GM23338 (cell line): ENCODE results near the gene ALKBH8. TPM values are rescaled to one million over a fixed set of nuclear protein-coding genes. Genes with fewer than 3 reads are reported as not detected.
A peak's percentile ranks its signal among the peaks of the same experiment; 100 is the strongest.

ENCODE experiments used
- ATAC-seq: fragments of 200-7000 bp; cut with Tn5 transposase; 3 replicates; pipeline ENCODE4 v1.9.1; 2020
- DNase-seq: peaks from one replicate; pipeline ENCODE4 v3.0.0-alpha.2; 2015; ENCODE audit warnings: low spot score
- H2AFZ ChIP-seq: fragments of 200-600 bp; sonication (generic); 2 replicates; pipeline ENCODE4 v1.8.0; 2016; ENCODE audit warnings: antibody characterized with exemption, mild to moderate bottlenecking, moderate library complexity
- H3F3A ChIP-seq: fragments of 200-600 bp; sonication (generic); replicated peaks from 2 replicates; pipeline ENCODE4 v1.8.0; 2017; ENCODE audit warnings: antibody characterized with exemption, mixed run types, low read depth
- H3K27ac ChIP-seq: fragments of 200-600 bp; sonication (generic); 2 replicates; pipeline ENCODE4 v1.6.1; 2016; ENCODE audit warnings: low read depth
- H3K27me3 ChIP-seq: fragments of 200-600 bp; sonication (generic); 2 replicates; pipeline ENCODE4 v1.8.0; 2016; ENCODE audit warnings: mild to moderate bottlenecking, mixed run types, moderate library complexity; ENCODE audit not compliant: insufficient read depth
- H3K36me3 ChIP-seq: fragments of 200-600 bp; sonication (generic); 2 replicates; pipeline ENCODE4 v1.8.0; 2016; ENCODE audit warnings: mild to moderate bottlenecking; ENCODE audit not compliant: insufficient read depth
- H3K4me1 ChIP-seq: fragments of 200-600 bp; sonication (generic); 2 replicates; pipeline ENCODE4 v1.8.0; 2016; ENCODE audit warnings: mild to moderate bottlenecking, moderate library complexity; ENCODE audit not compliant: insufficient read depth
- H3K4me2 ChIP-seq: fragments of 200-600 bp; sonication (generic); 2 replicates; pipeline ENCODE4 v1.7.1; 2017; ENCODE audit warnings: mixed run types
- H3K4me3 ChIP-seq: fragments of 200-600 bp; sonication (generic); 2 replicates; pipeline ENCODE4 v1.6.1; 2016; ENCODE audit warnings: mixed run types
- H3K79me2 ChIP-seq: fragments of 200-600 bp; sonication (generic); replicated peaks from 2 replicates; pipeline ENCODE4 v1.8.0; 2017; ENCODE audit warnings: mild to moderate bottlenecking; ENCODE audit not compliant: insufficient read depth
- H3K9me2 ChIP-seq: fragments of 200-600 bp; sonication (generic); 2 replicates; pipeline ENCODE4 v1.8.0; 2017; ENCODE audit not compliant: insufficient read depth
- H4K20me1 ChIP-seq: fragments of 200-600 bp; sonication (generic); replicated peaks from 2 replicates; pipeline ENCODE4 v1.8.0; 2017; ENCODE audit warnings: mild to moderate bottlenecking; ENCODE audit not compliant: insufficient read depth
- H3K27ac Mint-ChIP-seq: 2 replicates; pipeline ENCODE4 v1.8.0; 2020; ENCODE audit warnings: inconsistent platforms, mild to moderate bottlenecking, moderate library complexity, mixed read lengths
- H3K27me3 Mint-ChIP-seq: 3 replicates; pipeline ENCODE4 v1.8.0; 2022; ENCODE audit warnings: low read depth, mild to moderate bottlenecking, moderate library complexity, mixed read lengths, inconsistent platforms; ENCODE audit not compliant: insufficient read depth, poor library complexity
- H3K36me3 Mint-ChIP-seq: 3 replicates; pipeline ENCODE4 v1.8.0; 2021; ENCODE audit warnings: low read depth, mild to moderate bottlenecking, inconsistent platforms, moderate library complexity, mixed read lengths
- H3K4me1 Mint-ChIP-seq: 3 replicates; pipeline ENCODE4 v1.8.0; 2020; ENCODE audit warnings: mild to moderate bottlenecking, inconsistent platforms, mixed read lengths
- H3K4me3 Mint-ChIP-seq: 3 replicates; pipeline ENCODE4 v1.8.0; 2021; ENCODE audit warnings: moderate library complexity, mild to moderate bottlenecking, inconsistent platforms, mixed read lengths
- H3K9me3 Mint-ChIP-seq: 3 replicates; pipeline ENCODE4 v1.8.0; 2020; ENCODE audit warnings: moderate library complexity, mild to moderate bottlenecking, inconsistent platforms, mixed read lengths
- EZH2 ChIP-seq: fragments of 200-600 bp; sonication (generic); IDR thresholded peaks from one replicate; pipeline ENCODE4 v1.8.0; 2017; ENCODE audit warnings: antibody characterized with exemption, mild to moderate bottlenecking, low read depth; ENCODE audit not compliant: unreplicated experiment
- EZH2phosphoT487 ChIP-seq: fragments of 200-600 bp; sonication (generic); IDR thresholded peaks from one replicate; pipeline ENCODE4 v1.8.1; 2018; ENCODE audit warnings: antibody characterized with exemption; ENCODE audit not compliant: unreplicated experiment
- POLR2AphosphoS5 ChIP-seq: IDR thresholded peaks from 2 replicates; pipeline ENCODE4 v1.6.1; 2016; ENCODE audit warnings: antibody characterized with exemption, low read depth
- STAT1 ChIP-seq: IDR thresholded peaks from one replicate; pipeline ENCODE4 v1.6.1; 2016; ENCODE audit warnings: antibody characterized with exemption; ENCODE audit not compliant: unreplicated experiment
- ZNF114 ChIP-seq: fragments of 250-450 bp; sonication (Bioruptor Pico); IDR thresholded peaks from 2 replicates; pipeline ENCODE4 v1.5.0; 2020; ENCODE audit warnings: mild to moderate bottlenecking, moderate library complexity
- ZNF331 ChIP-seq: fragments of 250-450 bp; sonication (Bioruptor Pico); IDR thresholded peaks from 2 replicates; pipeline ENCODE4 v1.5.0; 2020; ENCODE audit warnings: low read depth, mild to moderate bottlenecking, moderate library complexity
- polyA plus RNA-seq: library from polyadenylated mRNA; unstranded; fragments of >200 nt; fragmentation: Nextera tagmentation; extraction: Ambion mirVana; gene quantifications from 2 replicates; pipeline ENCODE4 v1.2.1, GENCODE V29; 2016
- total RNA-seq: library from RNA; depleted of rRNA; stranded (reverse); fragments of >200 nt; shearing (Covaris generic); gene quantifications from 2 replicates; pipeline ENCODE4 v1.2.3, GENCODE V29; 2014
- TF ChIP-seq, protein P1 (sequence below): fragments of 250-450 bp; sonication (Bioruptor Pico); IDR thresholded peaks from 2 replicates; pipeline ENCODE4 v1.5.0; 2020; ENCODE audit warnings: mild to moderate bottlenecking, moderate library complexity
- TF ChIP-seq, protein P2 (sequence below), 2 experiments: fragments of 200-600 bp in 1 of 2; sonication (generic) in 1 of 2; conservative IDR thresholded peaks; 2 replicates each; pipeline versions ENCODE4 v1.5.1 to v1.6.1; 2016 to 2017; ENCODE audit warnings: antibody characterized with exemption in 2 of 2, low read depth in 2 of 2, mild to moderate bottlenecking in 2 of 2, moderate library complexity in 1 of 2

ALKBH8 gene
- total and polyA plus RNA-seq, 2 experiments from 2014 or later: 8.9 to 14.2 TPM

DNA sequence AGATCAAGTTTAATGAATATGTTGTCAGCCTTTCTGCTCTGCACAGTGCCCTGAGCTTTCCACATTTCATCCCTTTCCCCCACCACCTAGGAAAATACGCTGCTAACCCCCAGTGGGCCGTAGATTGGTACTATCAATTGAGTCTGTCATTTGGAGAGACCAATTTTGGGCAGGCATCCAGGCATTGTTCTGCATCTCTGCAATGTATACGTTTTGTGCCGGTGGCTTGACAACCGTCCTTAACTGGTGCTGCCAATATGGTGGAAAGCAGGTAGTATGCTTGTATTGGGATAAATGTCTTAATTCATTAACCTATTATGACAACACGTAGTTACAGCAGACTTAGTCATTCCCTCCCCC is 26.7 kb upstream of the ALKBH8 start (continued):
- TF ChIP-seq, protein P1, sequence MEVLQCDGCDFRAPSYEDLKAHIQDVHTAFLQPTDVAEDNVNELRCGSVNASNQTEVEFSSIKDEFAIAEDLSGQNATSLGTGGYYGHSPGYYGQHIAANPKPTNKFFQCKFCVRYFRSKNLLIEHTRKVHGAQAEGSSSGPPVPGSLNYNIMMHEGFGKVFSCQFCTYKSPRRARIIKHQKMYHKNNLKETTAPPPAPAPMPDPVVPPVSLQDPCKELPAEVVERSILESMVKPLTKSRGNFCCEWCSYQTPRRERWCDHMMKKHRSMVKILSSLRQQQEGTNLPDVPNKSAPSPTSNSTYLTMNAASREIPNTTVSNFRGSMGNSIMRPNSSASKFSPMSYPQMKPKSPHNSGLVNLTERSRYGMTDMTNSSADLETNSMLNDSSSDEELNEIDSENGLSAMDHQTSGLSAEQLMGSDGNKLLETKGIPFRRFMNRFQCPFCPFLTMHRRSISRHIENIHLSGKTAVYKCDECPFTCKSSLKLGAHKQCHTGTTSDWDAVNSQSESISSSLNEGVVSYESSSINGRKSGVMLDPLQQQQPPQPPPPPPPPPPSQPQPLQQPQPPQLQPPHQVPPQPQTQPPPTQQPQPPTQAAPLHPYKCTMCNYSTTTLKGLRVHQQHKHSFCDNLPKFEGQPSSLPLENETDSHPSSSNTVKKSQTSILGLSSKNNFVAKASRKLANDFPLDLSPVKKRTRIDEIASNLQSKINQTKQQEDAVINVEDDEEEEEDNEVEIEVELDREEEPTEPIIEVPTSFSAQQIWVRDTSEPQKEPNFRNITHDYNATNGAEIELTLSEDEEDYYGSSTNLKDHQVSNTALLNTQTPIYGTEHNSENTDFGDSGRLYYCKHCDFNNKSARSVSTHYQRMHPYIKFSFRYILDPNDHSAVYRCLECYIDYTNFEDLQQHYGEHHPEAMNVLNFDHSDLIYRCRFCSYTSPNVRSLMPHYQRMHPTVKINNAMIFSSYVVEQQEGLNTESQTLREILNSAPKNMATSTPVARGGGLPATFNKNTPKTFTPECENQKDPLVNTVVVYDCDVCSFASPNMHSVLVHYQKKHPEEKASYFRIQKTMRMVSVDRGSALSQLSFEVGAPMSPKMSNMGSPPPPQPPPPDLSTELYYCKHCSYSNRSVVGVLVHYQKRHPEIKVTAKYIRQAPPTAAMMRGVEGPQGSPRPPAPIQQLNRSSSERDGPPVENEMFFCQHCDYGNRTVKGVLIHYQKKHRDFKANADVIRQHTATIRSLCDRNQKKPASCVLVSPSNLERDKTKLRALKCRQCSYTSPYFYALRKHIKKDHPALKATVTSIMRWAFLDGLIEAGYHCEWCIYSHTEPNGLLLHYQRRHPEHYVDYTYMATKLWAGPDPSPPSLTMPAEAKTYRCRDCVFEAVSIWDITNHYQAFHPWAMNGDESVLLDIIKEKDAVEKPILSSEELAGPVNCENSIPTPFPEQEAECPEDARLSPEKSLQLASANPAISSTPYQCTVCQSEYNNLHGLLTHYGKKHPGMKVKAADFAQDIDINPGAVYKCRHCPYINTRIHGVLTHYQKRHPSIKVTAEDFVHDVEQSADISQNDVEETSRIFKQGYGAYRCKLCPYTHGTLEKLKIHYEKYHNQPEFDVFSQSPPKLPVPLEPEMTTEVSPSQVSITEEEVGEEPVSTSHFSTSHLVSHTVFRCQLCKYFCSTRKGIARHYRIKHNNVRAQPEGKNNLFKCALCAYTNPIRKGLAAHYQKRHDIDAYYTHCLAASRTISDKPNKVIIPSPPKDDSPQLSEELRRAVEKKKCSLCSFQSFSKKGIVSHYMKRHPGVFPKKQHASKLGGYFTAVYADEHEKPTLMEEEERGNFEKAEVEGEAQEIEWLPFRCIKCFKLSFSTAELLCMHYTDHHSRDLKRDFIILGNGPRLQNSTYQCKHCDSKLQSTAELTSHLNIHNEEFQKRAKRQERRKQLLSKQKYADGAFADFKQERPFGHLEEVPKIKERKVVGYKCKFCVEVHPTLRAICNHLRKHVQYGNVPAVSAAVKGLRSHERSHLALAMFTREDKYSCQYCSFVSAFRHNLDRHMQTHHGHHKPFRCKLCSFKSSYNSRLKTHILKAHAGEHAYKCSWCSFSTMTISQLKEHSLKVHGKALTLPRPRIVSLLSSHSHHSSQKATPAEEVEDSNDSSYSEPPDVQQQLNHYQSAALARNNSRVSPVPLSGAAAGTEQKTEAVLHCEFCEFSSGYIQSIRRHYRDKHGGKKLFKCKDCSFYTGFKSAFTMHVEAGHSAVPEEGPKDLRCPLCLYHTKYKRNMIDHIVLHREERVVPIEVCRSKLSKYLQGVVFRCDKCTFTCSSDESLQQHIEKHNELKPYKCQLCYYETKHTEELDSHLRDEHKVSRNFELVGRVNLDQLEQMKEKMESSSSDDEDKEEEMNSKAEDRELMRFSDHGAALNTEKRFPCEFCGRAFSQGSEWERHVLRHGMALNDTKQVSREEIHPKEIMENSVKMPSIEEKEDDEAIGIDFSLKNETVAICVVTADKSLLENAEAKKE: no peak

DNA sequence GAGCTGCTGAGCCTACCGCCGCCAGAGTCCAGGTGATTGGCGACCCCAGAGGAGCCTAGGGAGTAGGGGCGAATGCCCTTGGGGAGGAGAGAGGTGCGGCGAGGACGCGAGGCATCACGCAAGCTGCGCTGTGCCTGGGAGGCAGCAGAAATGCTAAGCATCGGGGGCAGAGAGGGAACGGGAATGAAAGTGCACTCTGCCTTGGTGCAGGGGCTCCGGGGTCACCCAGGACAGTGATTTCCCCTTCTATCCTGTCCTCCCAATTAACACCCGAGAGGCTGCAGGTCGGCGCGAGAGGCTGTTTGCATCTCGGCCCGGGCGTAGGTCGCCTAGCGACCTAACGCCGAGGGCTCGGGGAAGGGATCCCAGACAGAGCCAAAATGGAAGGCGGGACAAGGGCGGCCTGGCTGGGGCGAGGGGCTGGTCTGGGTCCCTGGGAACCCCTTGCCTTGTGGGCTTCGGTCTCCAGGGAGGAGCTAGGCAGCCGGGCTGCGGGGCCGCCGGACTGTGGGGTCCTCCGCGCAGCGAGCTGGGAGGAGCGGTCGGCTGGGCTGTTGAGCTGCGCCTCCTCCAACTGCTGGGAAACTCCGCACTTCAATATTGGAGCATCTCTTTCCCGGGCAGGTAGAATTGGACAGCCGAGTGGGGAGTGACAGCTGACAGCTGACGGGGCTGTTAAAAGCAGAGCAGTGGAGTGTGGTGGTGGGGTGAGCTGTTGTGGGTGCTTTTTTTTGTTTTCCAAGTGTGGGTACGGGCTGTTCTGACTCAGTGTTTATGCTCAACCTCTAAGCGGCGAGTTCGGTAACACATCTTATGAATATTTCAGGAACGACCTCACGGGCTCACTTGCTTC is 26.1 kb upstream of the ALKBH8 start:
- H3K4me3 Mint-ChIP-seq: peak overlapping the region; percentile 88
- no peak overlapping the region for H3K27ac ChIP-seq
- H3K27me3 Mint-ChIP-seq: peaks cover 64% of the 10 kb centered on the region

More for the DNA sequence above, 26.1 kb upstream of the ALKBH8 start:
- H3K4me3 ChIP-seq: peak overlapping the region; percentile 84
- Mint-ChIP-seq H3K27ac (no peak overlapping the region), H3K9me3 (no peaks in the 10 kb centered on the region), H3K36me3 (no peaks in the 10 kb centered on the region; the same call in 2 of the 3 replicates), H3K4me1 (peaks cover 31% of the 10 kb centered on the region)
- H2AFZ ChIP-seq: peak overlapping the region; percentile 96
- no peaks in the 10 kb centered on the region for H3K79me2 ChIP-seq
- H3K27me3 ChIP-seq: peaks cover 90% of the 10 kb centered on the region
- H3K4me2 ChIP-seq: peak overlapping the region; percentile 99
- ATAC-seq: peak; percentile 67
- DNase-seq: peak; percentile 62
- H4K20me1 ChIP-seq: no peaks in the 10 kb centered on the region
- H3K4me1 ChIP-seq: peaks cover 32% of the 10 kb centered on the region
- H3K36me3 ChIP-seq: no peaks in the 10 kb centered on the region
- no peaks in the 10 kb centered on the region for H3K9me2 ChIP-seq
- TF ChIP-seq POLR2AphosphoS5 (no peak), ZNF331 (CRISPR knock-in tag) (no peak), STAT1 (no peak), ZNF114 (CRISPR knock-in tag) (no peak), EZH2phosphoT487 (no peak), EZH2 (peak; percentile 71)
- TF ChIP-seq, protein P2, sequence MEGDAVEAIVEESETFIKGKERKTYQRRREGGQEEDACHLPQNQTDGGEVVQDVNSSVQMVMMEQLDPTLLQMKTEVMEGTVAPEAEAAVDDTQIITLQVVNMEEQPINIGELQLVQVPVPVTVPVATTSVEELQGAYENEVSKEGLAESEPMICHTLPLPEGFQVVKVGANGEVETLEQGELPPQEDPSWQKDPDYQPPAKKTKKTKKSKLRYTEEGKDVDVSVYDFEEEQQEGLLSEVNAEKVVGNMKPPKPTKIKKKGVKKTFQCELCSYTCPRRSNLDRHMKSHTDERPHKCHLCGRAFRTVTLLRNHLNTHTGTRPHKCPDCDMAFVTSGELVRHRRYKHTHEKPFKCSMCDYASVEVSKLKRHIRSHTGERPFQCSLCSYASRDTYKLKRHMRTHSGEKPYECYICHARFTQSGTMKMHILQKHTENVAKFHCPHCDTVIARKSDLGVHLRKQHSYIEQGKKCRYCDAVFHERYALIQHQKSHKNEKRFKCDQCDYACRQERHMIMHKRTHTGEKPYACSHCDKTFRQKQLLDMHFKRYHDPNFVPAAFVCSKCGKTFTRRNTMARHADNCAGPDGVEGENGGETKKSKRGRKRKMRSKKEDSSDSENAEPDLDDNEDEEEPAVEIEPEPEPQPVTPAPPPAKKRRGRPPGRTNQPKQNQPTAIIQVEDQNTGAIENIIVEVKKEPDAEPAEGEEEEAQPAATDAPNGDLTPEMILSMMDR (conservative IDR thresholded peaks at IDR 0.05; ENCODE audit: low read depth in 2 of 2): no peak
- H3F3A ChIP-seq: no peaks in the 10 kb centered on the region; the same call in 1 of the 2 replicates
